HEK293 (cell line): ENCODE data around the gene DPCD.

Experiments used
- CTCF ChIA-PET: fragments of 350-600 bp; formaldehyde crosslinking; extraction: SDS; loops from one replicate; lab custom pipeline; 2021; ENCODE audit warnings: antibody characterized with exemption; lab: Yijun Ruan, JAX
- POLR2A ChIA-PET: fragments of 300-600 bp; formaldehyde crosslinking; extraction: SDS; loops from one replicate; lab custom pipeline; 2020; ENCODE audit warnings: antibody characterized with exemption, inconsistent platforms; lab: Yijun Ruan, JAX
- H3K27ac ChIP-seq: fragments of 200-500 bp; sonication (Bioruptor generic); 2 replicates; pipeline ENCODE4 v1.5.1; 2014; ENCODE audit warnings: low read depth, low read length, control low read depth, inconsistent platforms; ENCODE audit errors: extremely low read depth
- H3K36me3 ChIP-seq, 2 experiments: fragments of 200-500 bp in 1 of 2; sonication (Bioruptor generic) in 1 of 2; 1 replicate in 1 of 2; 2 replicates in 1 of 2; pipeline ENCODE4 v1.5.1; 2014 to 2017; ENCODE audit warnings: inconsistent platforms in 2 of 2, low read length in 2 of 2; ENCODE audit not compliant: control insufficient read depth in 2 of 2, insufficient read depth in 1 of 2
- H3K4me1 ChIP-seq: fragments of 200-500 bp; sonication (Bioruptor generic); 2 replicates; pipeline ENCODE4 v1.5.1; 2014; ENCODE audit warnings: mild to moderate bottlenecking, low read length, inconsistent platforms; ENCODE audit not compliant: control insufficient read depth, insufficient read depth
- H3K4me3 ChIP-seq: 2 replicates; pipeline ENCODE4 v1.5.1; 2011; ENCODE audit warnings: low read depth, mild to moderate bottlenecking, control low read depth, low read length, moderate library complexity
- H3K9me3 ChIP-seq: fragments of 200-500 bp; sonication (Bioruptor generic); 2 replicates; pipeline ENCODE4 v1.5.1; 2014; ENCODE audit warnings: low read depth, low read length, inconsistent platforms; ENCODE audit not compliant: control insufficient read depth, insufficient read depth
- BCL6B ChIP-seq: fragments of 450-650 bp; formaldehyde crosslinking; IDR thresholded peaks from 2 replicates; pipeline ENCODE4 v1.5.1; 2017; ENCODE audit warnings: missing biosample characterization, missing genetic modification characterization
- ZFHX2 ChIP-seq: fragments of 450-650 bp; formaldehyde crosslinking; conservative IDR thresholded peaks from 2 replicates; pipeline ENCODE4 v1.5.1; 2016; ENCODE audit warnings: missing biosample characterization, missing genetic modification characterization
- ZNF148 ChIP-seq: fragments of 450-650 bp; formaldehyde crosslinking; IDR thresholded peaks from 2 replicates; pipeline ENCODE4 v1.5.0; 2017; ENCODE audit warnings: missing biosample characterization, missing genetic modification characterization, borderline replicate concordance
- ZNF184 ChIP-seq: fragments of 450-650 bp; IDR thresholded peaks from 2 replicates; pipeline ENCODE4 v1.5.1; 2018; ENCODE audit warnings: missing biosample characterization, mild to moderate bottlenecking, missing genetic modification characterization
- ZNF19 ChIP-seq: fragments of 450-650 bp; formaldehyde crosslinking; IDR thresholded peaks from 2 replicates; pipeline ENCODE4; 2016; ENCODE audit warnings: missing biosample characterization, missing genetic modification characterization, low read depth
- ZNF23 ChIP-seq: fragments of 450-650 bp; formaldehyde crosslinking; IDR thresholded peaks from 2 replicates; pipeline ENCODE4 v1.5.1; 2016; ENCODE audit warnings: missing biosample characterization, missing genetic modification characterization, borderline replicate concordance
- ZNF433 ChIP-seq: fragments of 450-650 bp; formaldehyde crosslinking; IDR thresholded peaks from 2 replicates; pipeline ENCODE4 v1.5.1; 2016; ENCODE audit warnings: missing biosample characterization, missing genetic modification characterization, low read depth
- ZNF501 ChIP-seq: fragments of 450-650 bp; formaldehyde crosslinking; IDR thresholded peaks from 2 replicates; pipeline ENCODE4 v1.5.1; 2016; ENCODE audit warnings: missing biosample characterization, missing genetic modification characterization
- ZNF76 ChIP-seq: fragments of 450-650 bp; formaldehyde crosslinking; IDR thresholded peaks from 2 replicates; pipeline ENCODE4; 2016; ENCODE audit warnings: low read depth, missing biosample characterization, missing genetic modification characterization, borderline replicate concordance
- TF ChIP-seq, protein P1 (sequence below): fragments of 450-650 bp; formaldehyde crosslinking; IDR thresholded peaks from 2 replicates; pipeline ENCODE4 v1.5.1; 2016; ENCODE audit warnings: missing biosample characterization, missing genetic modification characterization
- TF ChIP-seq, protein P2 (sequence below): sonication (generic); formaldehyde crosslinking; IDR thresholded peaks from 2 replicates; pipeline ENCODE4 v1.8.1; 2022; ENCODE audit warnings: mild to moderate bottlenecking, moderate library complexity, missing genetic modification reagents
- TF ChIP-seq, protein P3 (sequence below): IDR thresholded peaks from 2 replicates; pipeline ENCODE4 v1.6.1; 2011; ENCODE audit warnings: mild to moderate bottlenecking, low read depth, low read length, borderline replicate concordance
- TF ChIP-seq, protein P4 (sequence below): fragments of 450-650 bp; IDR thresholded peaks from 2 replicates; pipeline ENCODE4 v1.5.1; 2018; ENCODE audit warnings: missing biosample characterization, mild to moderate bottlenecking, missing genetic modification characterization

The DPCD gene

DNA sequence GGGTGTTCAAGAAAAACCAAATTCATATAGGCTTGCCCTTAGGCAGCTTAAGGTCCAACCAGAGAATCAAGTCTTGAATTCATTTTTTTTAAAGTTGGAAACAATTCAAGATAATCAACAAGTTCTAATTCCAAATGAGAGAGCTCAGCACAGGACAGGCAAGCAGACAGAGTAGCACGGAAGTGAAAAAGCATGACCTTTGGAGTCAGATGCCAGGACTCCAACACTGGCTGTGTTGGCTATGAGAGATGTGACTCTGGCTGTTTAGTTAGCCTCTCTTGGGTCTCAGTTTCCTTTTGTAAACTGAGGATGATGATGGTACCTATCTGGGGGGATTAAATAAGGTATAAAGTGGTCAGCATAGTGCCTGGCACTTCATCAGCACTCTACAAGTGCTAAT lies 57.5 kb downstream of the DPCD start (continued):
- TF ChIP-seq, protein P1, sequence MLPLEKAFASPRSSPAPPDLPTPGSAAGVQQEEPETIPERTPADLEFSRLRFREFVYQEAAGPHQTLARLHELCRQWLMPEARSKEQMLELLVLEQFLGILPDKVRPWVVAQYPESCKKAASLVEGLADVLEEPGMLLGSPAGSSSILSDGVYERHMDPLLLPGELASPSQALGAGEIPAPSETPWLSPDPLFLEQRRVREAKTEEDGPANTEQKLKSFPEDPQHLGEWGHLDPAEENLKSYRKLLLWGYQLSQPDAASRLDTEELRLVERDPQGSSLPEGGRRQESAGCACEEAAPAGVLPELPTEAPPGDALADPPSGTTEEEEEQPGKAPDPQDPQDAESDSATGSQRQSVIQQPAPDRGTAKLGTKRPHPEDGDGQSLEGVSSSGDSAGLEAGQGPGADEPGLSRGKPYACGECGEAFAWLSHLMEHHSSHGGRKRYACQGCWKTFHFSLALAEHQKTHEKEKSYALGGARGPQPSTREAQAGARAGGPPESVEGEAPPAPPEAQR, result no peak

- TF ChIP-seq, protein P2, sequence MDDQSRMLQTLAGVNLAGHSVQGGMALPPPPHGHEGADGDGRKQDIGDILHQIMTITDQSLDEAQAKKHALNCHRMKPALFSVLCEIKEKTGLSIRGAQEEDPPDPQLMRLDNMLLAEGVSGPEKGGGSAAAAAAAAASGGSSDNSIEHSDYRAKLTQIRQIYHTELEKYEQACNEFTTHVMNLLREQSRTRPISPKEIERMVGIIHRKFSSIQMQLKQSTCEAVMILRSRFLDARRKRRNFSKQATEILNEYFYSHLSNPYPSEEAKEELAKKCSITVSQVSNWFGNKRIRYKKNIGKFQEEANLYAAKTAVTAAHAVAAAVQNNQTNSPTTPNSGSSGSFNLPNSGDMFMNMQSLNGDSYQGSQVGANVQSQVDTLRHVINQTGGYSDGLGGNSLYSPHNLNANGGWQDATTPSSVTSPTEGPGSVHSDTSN (CRISPR knock-in tag), result no peak
- TF ChIP-seq ZNF184, result no peak
- no peak for TF ChIP-seq ZNF76 (tag by site-specific recombination)
- TF ChIP-seq ZNF23, result no peak
- TF ChIP-seq, protein P3, sequence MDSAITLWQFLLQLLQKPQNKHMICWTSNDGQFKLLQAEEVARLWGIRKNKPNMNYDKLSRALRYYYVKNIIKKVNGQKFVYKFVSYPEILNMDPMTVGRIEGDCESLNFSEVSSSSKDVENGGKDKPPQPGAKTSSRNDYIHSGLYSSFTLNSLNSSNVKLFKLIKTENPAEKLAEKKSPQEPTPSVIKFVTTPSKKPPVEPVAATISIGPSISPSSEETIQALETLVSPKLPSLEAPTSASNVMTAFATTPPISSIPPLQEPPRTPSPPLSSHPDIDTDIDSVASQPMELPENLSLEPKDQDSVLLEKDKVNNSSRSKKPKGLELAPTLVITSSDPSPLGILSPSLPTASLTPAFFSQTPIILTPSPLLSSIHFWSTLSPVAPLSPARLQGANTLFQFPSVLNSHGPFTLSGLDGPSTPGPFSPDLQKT, result no peak
- TF ChIP-seq, protein P4, sequence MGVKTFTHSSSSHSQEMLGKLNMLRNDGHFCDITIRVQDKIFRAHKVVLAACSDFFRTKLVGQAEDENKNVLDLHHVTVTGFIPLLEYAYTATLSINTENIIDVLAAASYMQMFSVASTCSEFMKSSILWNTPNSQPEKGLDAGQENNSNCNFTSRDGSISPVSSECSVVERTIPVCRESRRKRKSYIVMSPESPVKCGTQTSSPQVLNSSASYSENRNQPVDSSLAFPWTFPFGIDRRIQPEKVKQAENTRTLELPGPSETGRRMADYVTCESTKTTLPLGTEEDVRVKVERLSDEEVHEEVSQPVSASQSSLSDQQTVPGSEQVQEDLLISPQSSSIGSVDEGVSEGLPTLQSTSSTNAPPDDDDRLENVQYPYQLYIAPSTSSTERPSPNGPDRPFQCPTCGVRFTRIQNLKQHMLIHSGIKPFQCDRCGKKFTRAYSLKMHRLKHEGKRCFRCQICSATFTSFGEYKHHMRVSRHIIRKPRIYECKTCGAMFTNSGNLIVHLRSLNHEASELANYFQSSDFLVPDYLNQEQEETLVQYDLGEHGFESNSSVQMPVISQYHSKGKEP, result no peak
- no peak for TF ChIP-seq ZFHX2 (tag by site-specific recombination)
- TF ChIP-seq, all 188 proteins: peak for 0
- CTCF ChIA-PET, result no interaction called here
- no peaks in the 10 kb centered on the region for H3K36me3 ChIP-seq
Measured at GRCh38 chr10:101646364-101646763, 58.2 kb downstream of the DPCD start.

DNA sequence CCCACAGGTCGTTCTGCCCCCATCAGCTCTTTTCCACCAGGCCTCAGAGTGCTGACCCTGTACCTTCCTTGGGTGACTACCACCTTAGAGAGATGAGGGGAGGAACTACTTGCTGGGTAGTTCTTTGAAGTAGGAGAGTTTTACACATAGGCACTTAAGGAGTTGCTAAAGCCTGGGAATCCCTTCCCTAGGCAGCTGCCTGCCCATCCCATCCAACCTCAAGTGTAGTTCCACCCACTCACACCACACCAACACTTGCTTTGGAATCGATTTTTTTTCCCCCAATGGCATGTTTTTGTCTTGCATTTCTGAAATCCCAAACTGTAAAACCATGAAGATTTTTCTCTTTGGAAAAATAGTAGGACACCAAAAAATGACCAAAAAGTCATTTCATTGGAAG lies 59.1 kb downstream of the DPCD start:
- no peaks in the 10 kb centered on the region for H3K36me3 ChIP-seq

More at GRCh38 chr10:101646364-101646763, 58.2 kb downstream of the DPCD start:
- no peaks in the 10 kb centered on the region for H3K9me3 ChIP-seq
- H3K4me3 ChIP-seq, result no peak overlapping the region
- H3K27ac ChIP-seq, result no peak overlapping the region
- POLR2A ChIA-PET, result no interaction called here
- no peaks in the 10 kb centered on the region for H3K4me1 ChIP-seq

More for the DNA sequence above, 59.1 kb downstream of the DPCD start:
- Histone ChIP-seq H3K27ac (no peak overlapping the region), H3K4me1 (no peaks in the 10 kb centered on the region), H3K4me3 (no peak overlapping the region), H3K9me3 (no peaks in the 10 kb centered on the region)
- TF ChIP-seq ZNF433 (tag by site-specific recombination), result no peak
- TF ChIP-seq ZNF19 (tag by site-specific recombination), result no peak
- TF ChIP-seq ZNF148 (tag by site-specific recombination), result no peak
- TF ChIP-seq BCL6B (tag by site-specific recombination), result no peak
- no peak for TF ChIP-seq ZNF501 (tag by site-specific recombination)
- ChIA-PET CTCF (no interaction called here), POLR2A (interaction anchor here (0.6 kb wide), 1 partner anchor 169 kb away, joined by 5 read pairs; no protein-coding TSS in a partner anchor)
